Measurements from ENCODE around the gene NIPAL1.

GRCh38 chr4:48082956-48083355, 66.4 kb downstream of the NIPAL1 start:
- TF ChIP-seq CTCF (conservative IDR thresholded peaks at IDR 0.05; ENCODE audit: low read length) (no peak), EZH2phosphoT487 (IDR thresholded peaks at IDR 0.05; ENCODE audit: borderline replicate concordance) (no peak)

All from Loucy (cell line).